ENCODE measurements around the gene BTD.

Gene BTD

GRCh38 chr3:15623535-15624440, 22.2 kb downstream of the BTD start:
- peak overlapping the region; percentile 85 to 89 for H3K27ac Mint-ChIP-seq
- no peak for DNase-seq
- H3K27me3 Mint-ChIP-seq = no peaks in the 10 kb centered on the region
- peak overlapping the region; percentile 43 to 71 for H3K4me3 Mint-ChIP-seq
- H3K4me1 Mint-ChIP-seq = peaks cover 30% of the 10 kb centered on the region
- no peak for ATAC-seq
- H3K9me3 Mint-ChIP-seq = peaks cover 42 to 49% of the 10 kb centered on the region in 2 donors

- no peak overlapping the region for H3K4me3 Mint-ChIP-seq
- no peak overlapping the region for H3K27ac Mint-ChIP-seq
- H3K27me3 Mint-ChIP-seq = no peaks in the 10 kb centered on the region
- DNase-seq = no peak
- peaks cover 60% of the 10 kb centered on the region for H3K4me1 Mint-ChIP-seq
- no peak for ATAC-seq
- peaks cover under 1 to 5% of the 10 kb centered on the region in 2 donors for H3K9me3 Mint-ChIP-seq
Observed at GRCh38 chr3:15628967-15629366, 27.4 kb downstream of the BTD start.

GRCh38 chr3:15629860-15630597, 28.5 kb downstream of the BTD start:
- Mint-ChIP-seq H3K9me3 (no peaks in the 10 kb centered on the region), H3K4me3 (peak overlapping the region; percentile 34 to 75), H3K27ac (peak overlapping the region in 1 of 2 donors; percentile 91), H3K27me3 (no peaks in the 10 kb centered on the region), H3K4me1 (peaks cover 58% of the 10 kb centered on the region)
- DNase-seq = peak; percentile 51 to 73
- peak; percentile 98 for ATAC-seq

- no peak for DNase-seq
- Mint-ChIP-seq H3K27ac (peak overlapping the region in 1 of 2 donors; percentile 91), H3K4me3 (peak overlapping the region; percentile 34 to 75), H3K4me1 (peaks cover 63% of the 10 kb centered on the region), H3K9me3 (no peaks in the 10 kb centered on the region), H3K27me3 (no peaks in the 10 kb centered on the region)
- ATAC-seq = peak; percentile 71
Observed at GRCh38 chr3:15630646-15631350, 29.3 kb downstream of the BTD start.

- Mint-ChIP-seq H3K4me1 (peaks cover 71% of the 10 kb centered on the region), H3K27ac (no peak overlapping the region), H3K27me3 (no peaks in the 10 kb centered on the region), H3K9me3 (no peaks in the 10 kb centered on the region), H3K4me3 (no peak overlapping the region)
- ATAC-seq = no peak
- no peak for DNase-seq
Observed at GRCh38 chr3:15631426-15632211, 30.1 kb downstream of the BTD start.

GRCh38 chr3:15632212-15632580, 30.7 kb downstream of the BTD start:
- DNase-seq (no peak), ATAC-seq (no peak)
- H3K4me3 Mint-ChIP-seq = no peak overlapping the region
- no peaks in the 10 kb centered on the region for H3K9me3 Mint-ChIP-seq
- peaks cover 75% of the 10 kb centered on the region for H3K4me1 Mint-ChIP-seq
- no peaks in the 10 kb centered on the region for H3K27me3 Mint-ChIP-seq
- H3K27ac Mint-ChIP-seq = no peak overlapping the region

- H3K4me1 Mint-ChIP-seq = peaks cover 78% of the 10 kb centered on the region
- H3K27ac Mint-ChIP-seq = peak overlapping the region in 1 of 2 donors; percentile 38
- no peaks in the 10 kb centered on the region for H3K27me3 Mint-ChIP-seq
- DNase-seq (no peak), ATAC-seq (no peak)
- H3K9me3 Mint-ChIP-seq = no peaks in the 10 kb centered on the region
- no peak overlapping the region for H3K4me3 Mint-ChIP-seq
Observed at GRCh38 chr3:15633159-15633558, 31.6 kb downstream of the BTD start.

GRCh38 chr3:15633766-15634598, 32.4 kb downstream of the BTD start:
- Mint-ChIP-seq H3K27ac (peak overlapping the region; percentile 38 to 50), H3K27me3 (no peaks in the 10 kb centered on the region), H3K4me3 (peak overlapping the region in 1 of 2 donors; percentile 19), H3K9me3 (no peaks in the 10 kb centered on the region), H3K4me1 (peaks cover 86% of the 10 kb centered on the region)
- no peak for DNase-seq
- no peak for ATAC-seq

GRCh38 chr3:15634671-15635070, 33.1 kb downstream of the BTD start:
- Mint-ChIP-seq H3K27ac (peak overlapping the region in 1 of 2 donors; percentile 50), H3K4me1 (peaks cover 84% of the 10 kb centered on the region), H3K4me3 (no peak overlapping the region), H3K9me3 (no peaks in the 10 kb centered on the region), H3K27me3 (no peaks in the 10 kb centered on the region)
- DNase-seq = no peak
- no peak for ATAC-seq

GRCh38 chr3:15635121-15635661, 33.6 kb downstream of the BTD start:
- H3K27ac Mint-ChIP-seq = no peak overlapping the region
- no peak for ATAC-seq
- H3K4me3 Mint-ChIP-seq = no peak overlapping the region
- no peak for DNase-seq
- H3K27me3 Mint-ChIP-seq = no peaks in the 10 kb centered on the region
- no peaks in the 10 kb centered on the region for H3K9me3 Mint-ChIP-seq
- H3K4me1 Mint-ChIP-seq = peaks cover 78% of the 10 kb centered on the region

GRCh38 chr3:15636028-15636709, 34.6 kb downstream of the BTD start:
- Mint-ChIP-seq H3K27ac (peak overlapping the region; percentile 95 to 97), H3K9me3 (no peaks in the 10 kb centered on the region), H3K4me3 (peak overlapping the region; percentile 39 to 64), H3K4me1 (peaks cover 74% of the 10 kb centered on the region), H3K27me3 (no peaks in the 10 kb centered on the region)
- ATAC-seq (peak; percentile 84), DNase-seq (peak in 1 of 2 donors; percentile 60)

GRCh38 chr3:15637131-15637951, 35.8 kb downstream of the BTD start:
- Mint-ChIP-seq H3K9me3 (no peaks in the 10 kb centered on the region), H3K4me3 (peak overlapping the region; percentile 30 to 55), H3K27me3 (no peaks in the 10 kb centered on the region), H3K4me1 (peaks cover 73% of the 10 kb centered on the region), H3K27ac (peak overlapping the region; percentile 82 to 89)
- DNase-seq = peak in 1 of 2 donors; percentile 57
- peak; percentile 51 for ATAC-seq

Data from stimulated activated naive CD8-positive, alpha-beta T cell treated with anti-CD3 and anti-CD28 coated beads, Interleukin-15, amount 100 ng/mL, for 72 hours (primary cell).